Cardiac fibroblast (primary cell): ENCODE results near the gene RARG.

Experiments used
- DNase-seq, 2 donors: peaks; one replicate each; pipeline versions ENCODE4 v3.0.0 to v3.0.0-alpha.2; 2010; ENCODE audit warnings: low read depth in 2 of 2
- H3K4me3 ChIP-seq, 2 donors: replicated peaks in 1 of 2; 1 replicate in 1 of 2; 2 replicates in 1 of 2; pipeline ENCODE4 v1.5.1; 2011; ENCODE audit warnings: low read depth in 2 of 2, low read length in 2 of 2, mild to moderate bottlenecking in 2 of 2, moderate library complexity in 1 of 2
- CTCF ChIP-seq: IDR thresholded peaks from one replicate; pipeline ENCODE4 v1.5.1; 2011; ENCODE audit warnings: low read depth, mild to moderate bottlenecking, low read length, inconsistent platforms

RARG gene

GRCh38 chr12:53191096-53191884 lies 40.7 kb downstream of the RARG start:
- no peak for TF ChIP-seq CTCF
- no peak for DNase-seq
- no peak overlapping the region for H3K4me3 ChIP-seq

- DNase-seq, result peak; percentile 76 to 77
- H3K4me3 ChIP-seq, result no peak overlapping the region
- TF ChIP-seq CTCF, result peak; percentile 96
Measured at GRCh38 chr12:53190108-53190729, 41.8 kb downstream of the RARG start.

GRCh38 chr12:53187145-53187899 lies 44.7 kb downstream of the RARG start:
- no peak overlapping the region for H3K4me3 ChIP-seq
- no peak for TF ChIP-seq CTCF
- no peak for DNase-seq

GRCh38 chr12:53186745-53187144 lies 45.3 kb downstream of the RARG start:
- DNase-seq, result no peak
- no peak overlapping the region for H3K4me3 ChIP-seq
- TF ChIP-seq CTCF, result no peak

GRCh38 chr12:53185582-53186153 lies 46.3 kb downstream of the RARG start:
- no peak for TF ChIP-seq CTCF

GRCh38 chr12:53184828-53185227 lies 47.2 kb downstream of the RARG start:
- no peak for TF ChIP-seq CTCF
- no peak for DNase-seq
- no peak overlapping the region for H3K4me3 ChIP-seq

More at GRCh38 chr12:53185582-53186153, 46.3 kb downstream of the RARG start:
- H3K4me3 ChIP-seq, result no peak overlapping the region
- no peak for DNase-seq
